ENCODE results near the gene ATG3.
A peak's percentile ranks its signal among the peaks of the same experiment; 100 is the strongest.

Gene ATG3

GRCh38 chr3:112560307-112560706, 1.5 kb downstream of the ATG3 start:
- TF ChIP-seq CTCF (IDR thresholded peaks at IDR 0.05) = no peak

- no peak for TF ChIP-seq CTCF (IDR thresholded peaks at IDR 0.05)
These were observed 3.8 kb downstream of the ATG3 start for GRCh38 chr3:112557976-112558375.

GRCh38 chr3:112555535-112556170, 6.1 kb downstream of the ATG3 start:
- TF ChIP-seq CTCF (IDR thresholded peaks at IDR 0.05) = no peak

GRCh38 chr3:112550859-112551258, 10.9 kb downstream of the ATG3 start:
- no peak for TF ChIP-seq CTCF (IDR thresholded peaks at IDR 0.05)

GRCh38 chr3:112546216-112546759, 15.5 kb downstream of the ATG3 start:
- TF ChIP-seq CTCF (IDR thresholded peaks at IDR 0.05) = no peak

- no peak for TF ChIP-seq CTCF (IDR thresholded peaks at IDR 0.05)
These were observed 21.7 kb downstream of the ATG3 start for GRCh38 chr3:112539825-112540650.

- peak; percentile 59 for TF ChIP-seq CTCF (IDR thresholded peaks at IDR 0.05)
These were observed 30.4 kb downstream of the ATG3 start for GRCh38 chr3:112531358-112531781.

Data from LNCAP (cell line).